Sciatic nerve (tissue), 2 donors: Measurements from ENCODE around the gene FOXC1. TPM values are rescaled to one million over a fixed set of nuclear protein-coding genes. Genes with fewer than 3 reads are reported as not detected.

Source experiments
- ATAC-seq: fragments of 200-7000 bp; cut with Tn5 transposase; one replicate; pipeline ENCODE4 v1.9.1; 2020; ENCODE audit warnings: mild to moderate bottlenecking, moderate library complexity
- DNase-seq: peaks from one replicate; pipeline ENCODE4 v3.0.0-alpha.2; 2020; ENCODE audit warnings: low spot score
- intact Hi-C: fragments of 100-400 bp; cut with DNase I; formaldehyde crosslinking; loops from one replicate; pipeline ENCODE4 v1.14.2; 2022
- total RNA-seq: library from RNA; stranded (reverse); fragmentation: NEBNext Ultra II Directional; extraction: Animal tissue kit (Norgen Biotek cat#: 25700); gene quantifications from one replicate; pipeline ENCODE4 v1.2.1, GENCODE V29; 2021
- donor health status: DM: no; HTN: no; CAD: no.
- donor health status: DM: no; HTN: no; CAD: no.

The FOXC1 gene
- total RNA-seq, 1 donor from 2014 or later = 61.8 TPM

GRCh38 chr6:1654054-1654453, 44.3 kb downstream of the FOXC1 start:
- ATAC-seq (peak; percentile 34), DNase-seq (no peak)
- intact Hi-C loops = no loop called here

DNA sequence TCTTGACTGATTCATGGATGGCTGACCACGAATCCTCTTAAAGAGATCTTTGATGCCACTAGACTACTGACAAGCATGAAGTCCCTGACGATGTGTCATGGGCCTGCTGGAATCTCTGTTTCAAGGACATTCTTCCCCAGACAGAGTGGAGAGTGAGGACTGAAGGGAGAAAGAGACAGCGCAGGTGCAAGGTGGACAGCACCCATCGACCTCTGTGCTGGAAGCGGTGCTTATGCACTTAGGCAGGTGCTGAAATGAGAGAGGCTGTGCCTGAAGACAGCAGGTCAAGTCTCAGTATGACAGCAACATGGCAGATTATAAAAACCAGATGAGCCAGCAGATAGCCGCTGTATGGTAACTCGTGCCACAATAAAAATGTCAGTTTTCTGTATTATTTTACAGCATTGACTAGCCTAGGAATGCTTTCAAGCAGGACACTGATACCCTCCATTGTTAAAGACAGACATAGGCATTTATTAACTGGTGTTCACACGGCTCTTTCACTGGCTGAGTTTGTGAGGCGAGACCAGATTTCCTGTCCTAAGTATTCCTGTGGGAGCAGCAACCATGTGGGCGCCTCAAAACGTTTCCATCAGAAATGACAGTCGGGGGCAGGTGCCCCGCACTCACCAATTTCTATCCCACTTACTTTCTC, 47.5 kb downstream of the FOXC1 start:
- ATAC-seq (no peak), DNase-seq (no peak)
- intact Hi-C loops = no loop called here

- no peak for DNase-seq
Observed at GRCh38 chr6:1657771-1658165, 48.1 kb downstream of the FOXC1 start.

DNA sequence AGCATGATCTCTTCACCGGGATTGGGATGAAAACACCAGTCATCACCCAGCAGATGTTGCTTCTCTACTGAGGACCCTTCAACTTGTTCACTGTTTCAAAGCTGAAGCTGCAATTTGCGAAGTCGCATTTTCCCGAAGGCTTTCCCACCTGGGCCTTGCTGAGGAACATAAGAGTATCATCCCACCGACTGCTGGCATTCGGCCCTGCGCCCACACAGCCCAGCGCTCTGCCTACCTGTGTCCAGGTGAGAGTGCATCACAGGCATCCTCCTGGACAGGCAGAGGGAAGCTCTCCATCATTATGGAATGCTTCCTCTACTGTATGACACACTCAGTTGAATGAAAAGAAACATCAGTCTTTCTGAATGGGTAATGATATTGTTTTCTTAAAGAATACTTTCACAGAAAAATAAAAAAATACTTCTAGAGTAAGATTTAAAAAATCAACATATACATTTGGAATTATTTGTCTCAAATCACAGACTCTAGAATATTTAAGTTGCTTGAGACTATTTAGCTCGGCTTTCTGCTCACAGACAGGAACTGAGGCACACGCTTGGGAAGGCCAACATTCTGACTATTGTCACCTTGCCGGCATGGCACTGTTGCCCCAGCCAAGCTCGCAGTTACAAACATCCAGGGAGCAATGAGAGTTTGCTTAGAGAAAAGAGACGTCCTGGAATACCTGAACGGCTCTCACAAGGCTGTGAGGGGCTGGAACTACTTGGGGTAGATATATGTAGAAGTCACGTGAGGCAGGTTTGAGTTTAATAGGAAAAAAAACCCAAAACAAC, 48.7 kb downstream of the FOXC1 start:
- DNase-seq = no peak
- no peak for ATAC-seq
- intact Hi-C loops = no loop called here

More at GRCh38 chr6:1657771-1658165, 48.1 kb downstream of the FOXC1 start:
- ATAC-seq = no peak
- intact Hi-C loops = no loop called here

GRCh38 chr6:1659816-1660215, 50.1 kb downstream of the FOXC1 start:
- no peak for ATAC-seq
- intact Hi-C loops = no loop called here
- DNase-seq = no peak

DNA sequence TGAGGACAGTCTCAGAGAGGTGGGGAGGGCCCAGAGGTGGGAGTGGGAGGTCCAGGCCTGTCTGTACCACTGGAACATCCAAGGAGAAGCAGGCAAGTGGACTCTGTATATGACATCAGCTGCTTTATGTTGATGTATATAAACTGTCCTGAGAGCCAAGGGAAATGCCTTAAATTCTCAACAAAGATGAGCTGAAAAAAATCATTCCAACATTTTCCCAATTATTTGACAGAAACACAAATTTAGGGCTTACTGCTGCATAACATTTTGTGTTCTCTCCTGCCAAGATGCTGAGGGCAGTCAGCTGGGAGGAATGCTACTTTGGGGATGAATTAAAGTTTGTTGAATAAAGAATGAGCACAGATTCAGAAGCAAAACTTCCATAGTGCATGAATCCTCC, 52.8 kb downstream of the FOXC1 start:
- ATAC-seq (no peak), DNase-seq (no peak)
- intact Hi-C loops = no loop called here

Other genes with a start within 250 kb of the FOXC1 start
- 0.58 TPM for gene FOXF2, start 220.3 kb upstream of the FOXC1 start, total RNA-seq